NB4 (cell line): Measurements from ENCODE around the gene TMEM201.

Experiments used
- DNase-seq: peaks from one replicate; pipeline ENCODE4 v3.0.0; 2010; ENCODE audit warnings: low read depth
- H3K4me3 ChIP-seq: one replicate; pipeline ENCODE4 v1.5.1; 2011; ENCODE audit warnings: mild to moderate bottlenecking, low read depth, low read length, moderate library complexity
- MYC ChIP-seq: IDR thresholded peaks from 2 replicates; pipeline ENCODE4 v1.6.1; 2011; ENCODE audit warnings: low read depth, low read length
- POLR2A ChIP-seq: IDR thresholded peaks from 2 replicates; pipeline ENCODE4 v1.6.1; 2011; ENCODE audit warnings: mild to moderate bottlenecking; ENCODE audit not compliant: insufficient read length; ENCODE audit errors: extremely low read depth
- TF ChIP-seq, protein P1 (sequence below): IDR thresholded peaks from 2 replicates; pipeline ENCODE4 v1.6.1; 2011; ENCODE audit warnings: low read depth, low read length
- TF ChIP-seq, protein P2 (sequence below): IDR thresholded peaks from one replicate; pipeline ENCODE4 v1.5.1; 2012; ENCODE audit warnings: low read depth, low read length

Gene TMEM201

DNA sequence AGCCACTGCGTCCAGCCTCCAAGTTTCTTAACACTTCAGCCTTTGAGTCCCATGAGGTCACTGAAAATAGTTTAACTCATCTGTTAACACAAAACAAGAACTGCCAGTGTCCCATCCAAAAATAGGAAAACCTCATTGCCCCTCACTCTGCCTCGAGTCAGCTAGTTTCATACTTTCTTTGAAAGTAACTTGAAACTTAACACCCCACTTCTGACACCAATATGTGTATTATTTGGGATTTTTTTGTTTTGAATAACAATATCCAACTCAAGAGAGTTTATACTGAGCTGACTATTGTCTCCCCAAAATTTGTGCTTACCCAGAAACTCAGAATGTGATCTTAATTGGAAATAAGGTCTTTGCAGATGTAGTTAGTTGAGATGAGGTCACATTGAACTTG lies 45.9 kb downstream of the TMEM201 start:
- TF ChIP-seq, protein P1, sequence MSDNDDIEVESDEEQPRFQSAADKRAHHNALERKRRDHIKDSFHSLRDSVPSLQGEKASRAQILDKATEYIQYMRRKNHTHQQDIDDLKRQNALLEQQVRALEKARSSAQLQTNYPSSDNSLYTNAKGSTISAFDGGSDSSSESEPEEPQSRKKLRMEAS: no peak
- no peak for TF ChIP-seq POLR2A
- TF ChIP-seq, protein P2, sequence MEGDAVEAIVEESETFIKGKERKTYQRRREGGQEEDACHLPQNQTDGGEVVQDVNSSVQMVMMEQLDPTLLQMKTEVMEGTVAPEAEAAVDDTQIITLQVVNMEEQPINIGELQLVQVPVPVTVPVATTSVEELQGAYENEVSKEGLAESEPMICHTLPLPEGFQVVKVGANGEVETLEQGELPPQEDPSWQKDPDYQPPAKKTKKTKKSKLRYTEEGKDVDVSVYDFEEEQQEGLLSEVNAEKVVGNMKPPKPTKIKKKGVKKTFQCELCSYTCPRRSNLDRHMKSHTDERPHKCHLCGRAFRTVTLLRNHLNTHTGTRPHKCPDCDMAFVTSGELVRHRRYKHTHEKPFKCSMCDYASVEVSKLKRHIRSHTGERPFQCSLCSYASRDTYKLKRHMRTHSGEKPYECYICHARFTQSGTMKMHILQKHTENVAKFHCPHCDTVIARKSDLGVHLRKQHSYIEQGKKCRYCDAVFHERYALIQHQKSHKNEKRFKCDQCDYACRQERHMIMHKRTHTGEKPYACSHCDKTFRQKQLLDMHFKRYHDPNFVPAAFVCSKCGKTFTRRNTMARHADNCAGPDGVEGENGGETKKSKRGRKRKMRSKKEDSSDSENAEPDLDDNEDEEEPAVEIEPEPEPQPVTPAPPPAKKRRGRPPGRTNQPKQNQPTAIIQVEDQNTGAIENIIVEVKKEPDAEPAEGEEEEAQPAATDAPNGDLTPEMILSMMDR: no peak
- no peak for TF ChIP-seq MYC
- no peak overlapping the region for H3K4me3 ChIP-seq
- no peak for DNase-seq

DNA sequence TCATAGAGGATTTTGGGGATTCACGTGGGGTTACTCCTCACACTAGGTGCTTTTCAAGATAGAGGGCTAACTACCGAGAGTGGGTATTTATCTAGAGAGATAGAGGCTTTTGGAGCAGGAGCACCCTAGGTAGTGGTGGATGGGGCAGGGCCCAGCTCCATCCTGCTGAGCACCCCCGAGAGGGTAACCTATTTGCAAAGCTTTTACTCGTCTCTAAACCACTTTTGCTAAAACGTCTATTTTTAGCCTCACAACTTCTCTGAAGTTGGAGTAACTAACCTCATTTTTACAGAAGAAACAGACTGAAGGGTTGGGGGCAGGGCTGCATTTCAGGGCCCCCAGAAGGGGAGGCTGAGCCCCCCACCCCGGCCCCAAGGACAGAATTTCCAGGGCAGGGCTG lies 50.5 kb downstream of the TMEM201 start:
- TF ChIP-seq, protein P2: no peak
- TF ChIP-seq, protein P1: no peak
- TF ChIP-seq POLR2A (no peak), MYC (no peak)
- no peak for DNase-seq
- H3K4me3 ChIP-seq: no peak overlapping the region

DNA sequence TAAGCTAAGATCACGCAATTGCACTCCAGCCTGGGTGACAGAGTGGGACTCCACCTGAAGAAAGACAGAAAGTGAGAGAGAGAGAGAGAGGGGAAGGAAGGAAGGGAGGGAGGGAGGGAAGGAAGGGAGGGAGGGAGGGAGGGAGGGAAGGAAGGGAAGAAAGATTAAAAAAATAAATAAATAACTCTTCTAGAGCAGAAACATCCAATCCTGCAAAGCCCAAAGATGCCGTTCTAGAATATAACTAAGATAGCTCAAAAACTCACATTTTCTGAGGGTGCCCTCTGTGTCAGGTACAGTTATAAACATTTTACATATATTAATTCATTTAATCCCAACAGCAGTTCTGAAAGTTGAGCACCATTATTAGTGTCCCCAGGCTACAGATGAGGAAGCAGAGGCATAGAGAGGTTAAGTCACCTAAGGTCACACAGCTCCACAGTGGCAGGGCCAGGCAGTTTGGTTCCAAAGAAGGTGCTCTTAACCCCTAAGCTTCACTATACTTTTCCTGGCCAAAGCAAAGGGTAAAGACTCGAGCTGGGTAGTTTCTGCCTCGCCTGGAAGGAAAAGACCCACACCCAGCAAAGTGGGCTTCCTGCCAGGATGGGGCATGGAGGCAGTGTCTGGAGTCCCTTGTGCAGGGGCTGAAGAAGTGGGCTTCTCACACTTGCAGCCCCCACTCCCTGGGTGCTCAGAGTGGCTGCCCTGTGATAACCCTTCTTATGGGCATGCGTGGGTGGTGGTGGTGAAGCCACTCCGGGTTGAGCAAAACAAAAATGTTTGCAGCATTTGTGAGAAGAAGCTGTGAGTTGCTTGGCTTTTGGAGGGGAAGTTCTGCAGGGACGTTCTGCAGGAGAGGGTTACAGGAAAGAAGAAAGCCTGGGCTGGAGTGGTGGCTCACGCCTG lies 54.9 kb downstream of the TMEM201 start:
- DNase-seq: peak; percentile 83
- H3K4me3 ChIP-seq: peak overlapping the region; percentile 33
- TF ChIP-seq, protein P1: no peak
- TF ChIP-seq POLR2A: no peak

DNA sequence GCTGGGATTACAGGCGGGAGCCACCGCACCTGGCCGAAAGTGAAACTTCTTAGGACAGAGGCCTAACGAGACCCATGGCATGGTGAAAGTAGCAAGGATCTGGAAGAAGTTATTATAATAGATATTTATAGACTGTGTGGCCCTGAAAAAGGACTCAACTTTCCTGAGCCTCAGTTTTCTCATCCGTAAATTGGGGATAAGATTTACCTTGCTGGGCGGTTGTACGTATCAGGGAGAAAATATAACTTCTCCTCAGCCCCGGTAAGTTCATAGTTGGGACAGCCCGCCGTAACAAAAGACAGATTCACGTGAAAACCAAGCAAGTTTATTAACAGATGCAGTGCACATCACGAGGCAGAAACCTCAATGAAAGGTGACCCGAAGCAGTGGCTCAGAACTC lies 57.3 kb downstream of the TMEM201 start:
- H3K4me3 ChIP-seq: no peak overlapping the region
- no peak for DNase-seq
- TF ChIP-seq MYC (no peak), POLR2A (no peak)
- TF ChIP-seq, protein P2: no peak
- TF ChIP-seq, protein P1: no peak

DNA sequence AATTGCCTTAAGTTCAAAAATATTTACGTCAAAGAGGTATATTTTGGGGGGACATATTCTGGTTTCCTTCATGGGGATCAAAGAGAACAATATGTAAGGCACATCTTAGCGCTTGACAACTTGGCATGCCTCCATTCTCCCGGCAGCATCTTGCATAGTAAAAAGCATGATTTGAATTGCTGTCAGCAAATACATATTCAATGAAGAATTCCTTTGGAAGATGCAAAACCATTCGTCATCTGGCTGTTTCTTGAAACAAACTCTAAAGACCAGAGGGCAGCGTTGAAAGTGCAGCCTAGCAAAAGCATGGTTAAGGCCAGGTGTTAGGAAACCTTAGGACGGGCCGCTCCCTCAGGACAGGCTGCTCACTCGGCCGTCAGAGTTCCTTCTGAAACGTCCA lies 59.5 kb downstream of the TMEM201 start:
- peak; percentile 1 for DNase-seq
- TF ChIP-seq, protein P1: no peak
- no peak overlapping the region for H3K4me3 ChIP-seq

DNA sequence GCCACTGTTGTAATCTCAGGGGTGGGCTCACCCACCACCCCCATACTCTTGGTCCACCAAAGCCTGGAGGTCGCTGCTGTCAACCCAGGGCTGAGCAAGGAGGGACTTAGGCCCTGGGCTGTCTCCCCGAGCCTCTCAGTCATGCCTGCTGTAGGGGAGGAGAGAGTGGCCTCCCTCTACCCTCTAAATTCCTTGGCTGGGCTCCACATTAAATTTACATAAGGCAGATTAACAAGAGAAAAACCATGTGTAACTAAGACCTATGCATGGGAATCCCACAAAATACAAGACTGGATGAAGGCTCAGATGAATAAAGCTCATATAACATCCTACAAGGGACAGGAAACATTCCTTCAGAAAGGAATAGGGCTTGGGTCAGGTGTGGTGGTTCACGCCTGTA lies 61.1 kb downstream of the TMEM201 start:
- TF ChIP-seq, protein P1: no peak
- TF ChIP-seq, protein P2: no peak
- TF ChIP-seq POLR2A: no peak
- TF ChIP-seq MYC: no peak
- peak; percentile 1 for DNase-seq
- H3K4me3 ChIP-seq: no peak overlapping the region
